HG03575 (cell line): Measurements from ENCODE around the gene CLIC3.

Source experiments
- ATAC-seq: cut with Tn5 transposase; IDR thresholded peaks from one replicate; pipeline ENCODE4 v1.9.1; 2021; ENCODE audit not compliant: unreplicated experiment, insufficient number of reproducible peaks, low FRiP score; ENCODE audit errors: extremely low read depth

The CLIC3 gene

GRCh38 chr9:136947955-136948510 is 48.3 kb downstream of the CLIC3 start:
- no peak for ATAC-seq

GRCh38 chr9:136947028-136947891 is 49.1 kb downstream of the CLIC3 start:
- ATAC-seq: no peak

- ATAC-seq: no peak
Measured at GRCh38 chr9:136946228-136947027, 49.9 kb downstream of the CLIC3 start.

- no peak for ATAC-seq
Measured at GRCh38 chr9:136945333-136946227, 50.8 kb downstream of the CLIC3 start.
